ENCODE results near the gene BSX.

The BSX gene

DNA sequence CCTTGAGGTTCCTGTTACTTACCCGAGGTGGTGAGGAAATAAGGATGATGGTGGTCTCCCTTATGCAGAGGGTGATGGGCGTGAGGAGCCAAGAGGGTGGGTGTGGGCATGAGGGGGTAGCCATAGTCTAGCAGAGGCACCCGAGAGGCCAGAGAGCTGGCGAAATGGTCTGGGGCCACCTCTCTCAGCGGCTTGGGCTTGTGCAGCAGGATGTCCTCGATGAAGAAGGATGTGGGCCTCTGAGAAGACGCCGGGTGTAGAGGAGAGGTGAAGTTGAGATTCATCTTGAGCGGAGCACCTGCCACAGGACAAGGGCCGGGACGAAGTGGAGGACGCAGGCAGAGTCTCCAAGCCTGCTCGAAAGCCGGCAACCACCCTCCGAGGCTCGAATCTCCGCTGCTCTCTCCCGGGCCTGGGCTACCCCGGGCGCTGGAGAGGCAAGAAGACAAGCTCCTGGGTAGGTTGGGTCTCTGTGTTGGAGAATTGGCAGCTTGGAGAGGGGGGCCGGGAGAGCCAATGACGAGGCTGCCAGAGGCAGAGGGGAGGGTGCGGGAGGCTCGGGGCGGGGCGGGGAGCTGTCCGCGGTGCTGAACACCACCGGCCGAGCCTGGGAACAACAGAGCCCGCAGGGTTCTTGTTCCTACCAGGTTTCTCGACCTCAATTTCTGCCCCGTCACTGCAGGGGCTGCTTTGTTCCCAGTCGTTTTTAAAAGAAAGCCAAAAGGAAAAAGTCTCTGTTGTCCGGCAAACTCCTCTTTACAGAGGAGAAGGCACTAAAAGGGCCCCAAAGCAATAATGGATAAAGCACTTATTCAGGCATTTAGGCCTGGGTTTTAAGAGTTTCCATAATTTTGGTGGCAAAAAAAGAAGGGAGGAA is at the start of gene BSX:
Gene BSX (minus strand): TSS at position 447 of the 877 bp plus-strand sequence. CDS start 163 bp downstream, at position 284.
- no peak for DNase-seq

DNA sequence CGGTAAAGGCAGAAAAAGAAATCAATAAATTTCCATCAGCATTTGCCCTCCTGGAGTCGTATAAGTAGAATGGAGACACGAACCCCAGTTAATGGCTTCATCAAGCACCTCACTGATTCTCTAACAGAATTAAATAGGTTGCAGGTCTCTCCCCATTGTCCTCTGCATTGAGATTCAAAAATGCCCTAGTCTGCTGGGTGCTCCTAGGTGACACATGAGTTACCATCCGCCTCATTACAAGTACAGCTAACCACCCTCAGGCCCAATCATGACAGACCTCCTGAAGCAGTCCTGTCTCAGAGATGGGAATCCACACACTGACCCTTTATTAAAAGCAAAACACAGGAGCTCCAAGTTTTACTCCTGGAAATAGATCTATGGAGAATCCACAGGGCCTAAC is 48.9 kb upstream of the BSX start:
- no peak for DNase-seq

DNA sequence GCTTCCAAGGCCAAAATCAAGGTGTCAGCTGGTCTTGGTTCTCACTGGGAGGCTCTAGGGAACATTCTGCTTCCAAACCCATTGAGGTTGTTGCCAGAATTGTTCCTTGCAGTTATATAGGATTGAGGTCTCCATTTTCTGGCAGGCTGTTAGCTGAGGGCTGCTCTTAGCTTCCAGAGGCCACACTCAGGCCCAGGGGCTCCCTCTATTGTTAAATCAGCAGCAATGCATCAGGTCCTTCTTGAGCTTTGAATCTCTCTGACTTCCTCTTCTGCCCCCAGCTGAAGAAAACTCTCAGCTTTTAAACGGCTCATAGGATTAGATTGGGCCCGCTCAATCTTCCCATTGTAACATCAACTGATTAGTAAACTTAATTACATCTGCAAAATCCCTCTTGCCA is 39.3 kb upstream of the BSX start:
- DNase-seq, result peak; percentile 55

DNA sequence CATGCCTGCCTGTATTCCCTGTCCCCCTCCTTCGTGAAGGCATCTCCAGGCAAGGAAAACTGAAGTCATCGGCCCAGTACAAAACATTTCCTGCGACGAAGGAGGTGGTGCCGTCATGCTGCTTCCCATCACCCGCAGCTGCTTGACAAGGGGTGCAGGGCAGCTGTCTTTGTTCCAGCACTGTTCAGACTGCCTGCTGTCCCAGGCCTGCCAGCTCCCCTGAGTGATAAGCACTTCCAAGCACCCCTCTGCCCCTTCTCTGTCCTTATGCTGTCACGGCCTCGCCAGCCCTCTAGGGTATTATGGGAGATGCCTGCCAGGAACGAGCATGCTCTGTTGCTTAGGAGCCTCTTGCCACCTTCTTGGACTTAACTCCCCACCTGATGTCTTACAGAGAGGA is 37.1 kb upstream of the BSX start:
- DNase-seq, result no peak

DNA sequence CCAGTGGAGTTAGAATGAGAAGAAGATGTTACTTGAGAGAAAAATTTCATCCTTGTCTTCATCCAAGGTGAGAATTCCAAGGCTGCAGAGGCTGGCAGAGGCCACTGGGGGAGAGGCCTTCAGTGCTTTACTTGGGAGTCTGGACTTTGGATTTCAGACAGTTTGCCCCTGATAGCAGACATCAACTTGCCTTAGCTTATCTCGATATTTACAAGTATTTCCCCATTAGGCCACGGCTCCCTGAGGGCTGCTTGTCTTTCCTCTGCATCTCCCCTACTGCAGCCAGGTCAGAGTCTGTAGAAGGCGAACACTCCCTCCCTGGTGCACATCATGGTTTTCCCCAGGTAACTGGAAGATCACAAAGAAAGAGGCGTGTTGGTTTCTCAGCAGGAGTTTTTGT is 29.9 kb upstream of the BSX start:
- no peak for DNase-seq

DNA sequence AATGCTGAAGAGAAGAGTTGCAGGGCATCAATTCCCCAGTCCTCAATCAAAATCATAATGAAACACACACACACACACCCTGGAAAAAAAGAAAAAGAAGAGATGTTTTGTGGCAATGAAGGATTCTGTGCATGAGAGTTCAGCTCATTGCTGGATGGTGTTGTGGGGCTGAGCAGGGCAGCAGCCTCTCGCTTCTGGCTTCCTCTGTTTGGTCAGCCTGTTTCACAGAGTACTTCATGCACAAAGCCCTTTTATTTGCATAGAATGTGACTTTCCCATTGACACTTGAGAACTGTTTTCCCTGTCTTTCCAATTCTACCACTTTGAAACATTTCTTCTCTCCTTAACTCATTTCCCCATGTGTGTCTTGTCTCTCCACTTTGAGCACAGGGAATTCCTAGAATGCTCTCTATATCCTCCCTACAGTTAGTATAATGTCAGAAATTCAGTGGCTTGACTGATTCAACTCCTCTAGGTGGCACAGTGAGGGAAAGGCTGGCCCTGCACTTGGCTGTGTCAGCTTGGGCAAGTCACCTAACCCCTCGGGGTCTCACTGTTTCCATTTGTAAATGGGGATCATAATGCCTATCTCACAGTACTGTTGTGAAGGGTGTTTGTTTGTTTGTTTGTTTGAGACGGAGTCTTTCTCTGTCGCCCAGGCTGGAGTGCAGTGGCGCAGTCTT is 25.4 kb upstream of the BSX start:
- no peak for DNase-seq

DNA sequence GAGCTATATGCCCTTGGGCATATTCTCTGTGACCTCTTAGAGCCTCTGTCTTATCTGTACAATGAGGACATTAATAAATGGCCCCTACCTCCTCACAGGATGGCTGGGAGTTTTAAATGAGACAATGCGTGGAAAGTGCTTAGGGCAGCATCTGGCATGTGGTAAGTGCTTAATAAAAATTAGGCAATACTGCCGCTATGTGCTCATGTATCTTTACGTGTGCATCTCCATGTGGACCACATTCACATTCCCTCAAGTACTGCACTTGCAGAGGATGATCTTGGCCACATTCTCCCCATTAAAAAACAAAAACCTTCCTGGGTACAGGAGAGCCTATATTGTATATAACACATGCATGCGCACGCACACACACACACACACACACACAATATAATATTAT is 19.1 kb upstream of the BSX start:
- no peak for DNase-seq

DNA sequence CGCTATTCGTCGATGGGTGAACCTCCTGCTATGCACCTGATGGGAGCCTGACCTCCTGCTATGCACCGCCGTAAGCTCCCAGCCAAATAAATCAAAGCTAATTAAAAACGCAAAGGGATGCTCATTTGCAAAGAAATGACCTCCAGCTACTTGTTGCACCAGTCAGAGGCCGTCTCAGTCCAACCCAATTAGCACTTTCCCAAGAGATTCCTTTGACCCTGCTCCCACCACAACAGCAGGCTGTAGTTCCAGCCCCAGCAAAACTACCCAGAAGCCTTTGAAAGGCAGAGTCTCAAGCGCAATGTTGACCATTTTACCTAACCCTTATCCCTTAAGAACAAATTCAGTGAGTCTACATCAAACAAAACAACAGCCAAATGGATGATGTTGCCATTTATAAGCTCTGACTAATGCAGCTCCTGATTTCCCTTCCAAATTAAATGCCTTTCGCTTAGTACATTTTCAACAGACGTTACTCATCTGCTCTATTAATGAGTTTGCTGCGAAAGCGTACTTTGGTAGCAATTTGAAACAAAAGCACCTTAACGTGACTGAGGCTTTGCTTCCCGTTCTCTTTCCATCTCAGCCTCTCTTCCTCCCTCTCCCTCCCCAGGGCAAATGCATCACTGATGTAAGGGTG is 17.2 kb upstream of the BSX start:
- no peak for DNase-seq

DNA sequence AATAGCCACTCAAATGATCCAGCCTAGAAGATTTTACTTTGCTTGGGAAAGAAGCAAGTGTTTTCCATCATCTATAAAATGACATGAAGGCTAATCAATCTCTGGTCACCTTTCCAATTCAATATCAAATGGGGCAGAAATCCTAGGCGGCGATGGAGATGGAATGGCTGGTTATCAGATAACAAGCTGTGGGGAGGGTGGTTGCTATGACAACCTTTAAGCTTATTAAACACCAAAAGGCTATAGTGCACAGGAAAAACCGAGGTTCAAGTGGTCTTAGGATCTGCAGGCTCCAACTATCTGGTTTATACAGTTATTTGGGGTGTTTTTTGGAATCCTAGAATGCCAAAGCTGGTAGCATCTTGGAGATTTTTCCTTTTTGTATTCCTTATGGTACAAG is 13.9 kb upstream of the BSX start:
- DNase-seq, result peak; percentile 4

DNA sequence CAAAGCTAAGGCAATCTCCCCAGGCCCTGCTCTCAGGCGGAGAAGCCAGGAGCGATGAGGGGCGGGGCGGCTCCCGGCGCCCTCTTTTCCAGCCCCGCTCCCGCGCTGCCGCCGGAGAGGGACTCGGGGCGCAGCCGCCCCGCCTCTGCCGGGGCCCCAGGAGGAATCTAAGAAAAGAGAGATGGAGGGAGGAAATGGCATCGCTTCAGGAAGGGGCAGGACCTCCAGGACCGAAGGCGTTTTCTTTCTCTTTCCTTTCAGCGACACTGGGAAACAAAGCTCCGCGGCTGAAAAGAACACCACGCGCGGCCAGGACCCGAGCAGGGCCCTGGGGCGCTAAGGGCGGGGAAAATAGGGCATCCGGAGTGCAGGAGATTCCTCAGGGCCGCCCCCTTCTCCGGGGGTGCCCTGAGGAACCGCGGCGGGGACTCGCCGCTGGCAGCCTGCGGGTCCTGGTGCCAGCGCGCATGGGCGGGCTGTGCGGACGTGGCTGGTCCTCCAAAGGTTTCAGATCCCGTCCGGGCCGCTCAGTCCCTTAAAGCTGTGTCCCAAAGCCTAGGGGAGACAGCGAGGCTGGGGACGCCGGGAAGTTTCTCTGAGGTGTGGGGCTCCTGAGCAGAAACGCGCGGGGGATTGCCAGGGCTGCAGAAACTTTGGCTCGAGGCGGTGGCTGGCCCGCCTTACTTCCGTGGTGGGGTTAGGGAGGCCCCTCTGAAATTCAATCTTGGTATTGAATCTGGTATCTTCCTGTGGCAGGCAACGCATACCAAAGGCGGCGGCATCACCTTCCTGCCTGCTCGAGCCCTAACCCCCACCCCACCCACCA is 2.8 kb upstream of the BSX start:
- peak; percentile 32 for DNase-seq

DNA sequence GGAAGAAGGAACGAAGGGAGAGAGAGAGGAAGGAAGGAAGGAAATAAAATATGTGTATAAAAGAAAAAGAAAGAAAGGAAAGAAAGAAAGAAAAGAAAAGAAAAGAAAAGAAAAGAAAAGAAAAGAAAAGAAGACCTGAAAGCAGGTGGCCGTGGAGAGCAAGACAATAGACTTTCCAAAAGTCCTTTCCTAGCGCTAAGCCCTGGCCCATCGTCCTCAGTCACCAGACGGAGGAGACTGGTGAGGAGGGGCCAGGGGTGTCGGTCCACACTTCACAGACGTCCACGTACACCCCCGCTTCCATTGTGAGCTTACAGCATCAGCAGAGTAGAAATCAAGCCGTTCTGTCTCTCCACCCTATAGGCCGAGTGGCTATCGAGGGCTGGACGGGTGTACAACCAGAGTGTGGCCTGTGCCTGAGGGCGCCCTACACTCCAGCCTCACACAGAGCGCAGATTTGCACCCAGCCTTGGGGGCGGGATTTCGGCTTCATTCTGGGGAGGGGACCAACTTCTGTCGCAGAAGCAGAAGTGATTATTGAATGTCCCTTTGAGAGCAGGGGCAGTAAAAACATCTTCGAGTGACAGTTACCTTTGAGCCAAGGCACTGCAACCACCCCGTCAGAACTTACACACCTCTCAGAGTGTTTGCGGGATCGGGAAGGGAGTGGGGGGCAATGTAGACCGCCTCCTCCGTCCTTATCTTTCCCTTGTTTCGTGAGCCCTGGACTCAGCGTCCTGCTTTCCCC is 2.0 kb upstream of the BSX start:
- no peak for DNase-seq

DNA sequence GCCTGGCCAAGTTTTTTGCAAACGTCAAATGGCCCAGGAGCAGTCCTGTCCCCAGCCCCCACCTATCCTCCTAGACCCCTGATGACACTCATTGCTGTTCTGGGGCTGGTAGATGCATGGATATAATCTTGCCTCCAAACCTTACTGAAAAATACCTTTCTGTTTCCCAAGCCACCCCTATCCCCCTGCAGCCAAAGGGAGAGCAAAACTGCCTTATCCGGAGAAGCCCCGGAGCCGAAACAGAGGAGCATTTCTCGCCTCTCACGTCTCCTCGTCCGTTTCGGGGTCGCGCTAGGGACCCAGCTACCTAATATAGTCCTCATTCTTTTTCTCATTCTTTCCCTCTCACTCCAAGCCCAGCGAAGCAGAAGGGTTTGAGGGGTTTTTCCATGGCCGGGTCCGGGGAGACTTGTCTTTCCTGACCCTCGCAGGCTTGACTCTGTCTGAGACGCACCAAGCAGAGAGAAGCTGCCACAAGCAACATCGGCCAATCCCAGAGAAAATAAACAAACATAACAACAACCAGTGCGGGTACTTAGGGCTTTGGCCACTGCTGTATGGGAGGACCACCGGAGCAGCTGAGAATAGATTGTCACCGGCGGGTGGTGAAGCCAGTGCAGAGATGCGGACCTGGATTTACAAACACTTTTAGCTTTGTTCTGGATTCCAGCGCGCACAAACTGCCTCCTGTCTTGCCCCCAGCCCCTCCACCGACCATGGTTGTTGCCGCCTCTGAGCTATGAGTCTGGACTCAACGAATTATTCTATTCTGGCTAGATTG is 1.6 kb downstream of the BSX start:
- DNase-seq, result no peak

DNA sequence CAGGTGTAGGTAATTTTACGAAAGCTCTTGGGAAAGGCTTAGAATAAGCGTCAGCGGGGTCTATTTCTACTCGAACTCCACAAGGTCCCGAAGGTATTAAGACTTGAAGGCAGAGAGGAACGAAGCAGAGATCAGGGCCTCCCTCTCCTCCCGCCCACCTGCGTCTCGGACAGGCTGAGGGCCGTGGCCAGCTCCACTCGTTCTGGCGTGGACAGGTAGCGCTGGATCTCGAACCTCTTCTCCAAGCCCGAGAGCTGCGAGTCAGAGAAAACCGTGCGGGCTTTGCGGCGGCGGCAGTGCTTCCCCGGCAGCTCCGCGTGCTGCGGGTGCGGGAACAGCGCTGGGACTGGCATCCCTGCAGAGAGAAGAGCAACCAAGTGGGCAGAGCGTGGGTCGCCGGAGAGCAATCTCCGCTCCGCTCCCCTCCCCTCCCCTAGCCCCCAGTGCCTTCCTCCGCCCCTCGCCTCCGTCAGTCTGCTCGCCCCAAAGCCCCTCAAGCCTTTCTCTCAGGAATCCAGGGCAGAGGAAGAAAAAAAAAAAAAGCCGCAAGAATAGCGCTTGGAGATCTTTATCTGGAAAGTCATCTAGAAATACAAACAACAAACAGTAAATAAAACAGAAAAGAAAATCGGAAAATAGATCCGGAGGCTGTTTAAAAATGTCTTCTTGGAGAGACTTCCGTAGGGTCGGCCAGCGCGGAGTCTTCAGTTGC is 2.4 kb downstream of the BSX start:
- DNase-seq, result no peak

DNA sequence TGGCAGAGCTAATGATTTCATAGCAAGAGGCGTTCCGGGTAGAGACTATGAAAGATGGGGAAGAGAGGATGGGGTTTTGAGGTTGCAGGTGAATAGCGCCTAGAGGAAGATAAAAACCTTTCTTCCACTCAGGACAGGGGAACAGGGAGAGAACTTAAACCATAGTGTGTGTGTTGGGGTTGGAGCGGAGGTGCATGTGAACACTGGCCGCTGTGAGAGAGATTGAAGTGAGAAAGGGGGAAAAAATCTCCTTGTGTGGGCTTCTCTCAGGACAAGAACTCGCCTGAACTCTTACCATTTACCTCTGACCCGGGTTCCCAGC is 3.4 kb downstream of the BSX start:
- DNase-seq, result no peak

DNA sequence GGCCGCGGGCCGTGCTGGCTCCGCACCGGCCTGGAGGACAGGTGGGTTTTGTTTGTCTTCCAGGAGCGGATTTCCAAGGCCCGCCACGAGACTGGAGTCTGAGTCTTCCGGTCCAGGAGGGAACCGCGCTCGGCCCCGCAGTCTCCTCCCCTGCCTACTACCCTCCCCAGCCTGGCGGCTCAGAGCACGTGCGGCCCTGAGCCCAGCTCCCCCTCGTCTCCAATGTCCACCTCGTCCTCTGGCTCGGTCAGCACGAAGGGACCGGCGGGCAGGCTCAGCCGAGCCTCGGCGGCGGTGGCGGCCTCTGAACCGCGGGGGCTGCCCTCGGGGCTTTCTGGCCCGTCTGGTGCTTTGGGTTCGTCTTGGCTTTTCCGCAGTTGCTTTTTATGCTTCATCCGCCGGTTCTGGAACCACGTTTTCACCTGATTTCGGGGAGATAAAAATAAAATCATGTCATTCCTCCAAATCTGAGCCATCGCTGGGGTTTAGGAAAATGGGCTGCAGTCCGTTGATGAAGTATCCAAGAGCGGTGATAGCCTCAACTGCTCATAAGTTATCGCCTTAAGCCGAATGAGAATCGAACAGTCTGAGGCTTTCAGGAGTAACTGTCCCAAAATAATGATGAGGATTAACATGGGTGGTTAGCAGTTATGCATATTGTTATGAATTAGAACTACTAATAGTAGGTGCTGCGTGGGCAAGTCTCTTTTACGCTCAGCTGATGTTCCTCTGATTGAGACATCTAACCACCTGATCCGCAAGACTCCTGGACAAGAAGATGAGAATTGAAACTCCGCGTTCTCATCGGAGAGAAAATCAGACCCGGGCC is 4.0 kb downstream of the BSX start:
- DNase-seq, result peak; percentile 20

DNA sequence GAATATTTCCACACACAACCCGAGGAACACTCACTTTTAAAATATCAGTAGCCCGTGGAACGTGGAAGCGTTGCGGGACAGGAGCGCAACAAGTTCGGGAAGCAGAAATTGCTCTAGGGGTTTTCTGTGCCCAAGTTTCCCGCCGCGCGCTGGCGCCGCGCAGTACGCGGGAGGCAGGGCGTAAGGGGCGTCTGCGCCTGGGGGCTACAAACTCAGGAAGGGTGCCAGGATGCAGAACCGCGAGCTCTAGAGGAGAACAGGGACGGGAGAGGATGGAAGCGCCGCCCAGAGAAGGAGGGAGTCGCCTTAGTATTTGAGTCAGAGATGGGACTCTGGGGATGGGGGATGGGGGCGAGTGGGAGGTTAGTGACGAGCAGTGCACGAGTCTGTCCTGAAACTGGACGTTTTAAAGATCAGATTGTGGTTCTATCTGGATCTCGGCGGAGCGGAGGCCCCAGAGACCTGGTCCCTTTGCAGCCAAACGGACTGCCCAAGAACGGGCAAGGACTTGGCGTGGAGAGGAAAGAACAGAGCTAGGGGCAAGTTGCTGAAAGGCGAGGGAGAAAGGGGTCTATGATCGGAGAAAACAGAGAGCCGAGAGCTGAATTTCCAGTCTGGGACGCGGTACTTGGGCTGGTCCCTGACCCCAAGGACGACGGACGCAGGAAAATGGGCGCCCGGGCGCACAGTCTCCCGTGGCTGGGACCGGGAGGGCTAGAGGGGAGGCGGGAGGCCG is 4.7 kb downstream of the BSX start:
- peak; percentile 5 for DNase-seq

DNA sequence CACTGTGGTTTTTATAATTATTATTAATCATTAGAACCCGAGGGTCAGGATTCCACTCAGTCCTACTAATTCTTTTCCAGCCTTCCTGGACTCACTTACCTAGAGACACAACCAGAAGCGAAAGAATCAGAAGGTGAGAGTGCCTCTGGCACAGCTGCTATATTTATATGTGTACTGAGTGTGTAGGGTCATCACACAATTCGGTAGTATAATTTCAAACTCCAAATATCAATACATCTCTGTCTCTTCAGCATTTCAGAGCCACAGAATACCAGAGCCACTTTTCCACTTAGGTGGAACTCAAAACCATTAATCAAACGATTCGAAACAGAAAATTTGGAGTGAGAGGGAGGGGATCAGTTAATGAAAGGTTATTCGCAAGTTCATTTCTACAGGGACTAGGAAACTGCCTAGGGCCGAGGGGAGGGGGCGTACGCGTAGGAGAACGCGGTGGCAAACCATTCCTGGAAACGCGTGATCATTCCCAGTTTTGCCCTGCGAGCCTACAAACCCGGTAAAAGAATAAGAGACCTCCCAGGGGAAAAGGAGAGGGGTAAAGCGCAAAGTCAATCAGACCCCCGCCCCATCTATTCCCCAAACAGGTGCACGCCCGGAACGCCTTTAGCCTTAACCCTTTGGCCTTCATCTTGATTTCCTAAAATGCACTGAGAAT is 5.4 kb downstream of the BSX start:
- no peak for DNase-seq

DNA sequence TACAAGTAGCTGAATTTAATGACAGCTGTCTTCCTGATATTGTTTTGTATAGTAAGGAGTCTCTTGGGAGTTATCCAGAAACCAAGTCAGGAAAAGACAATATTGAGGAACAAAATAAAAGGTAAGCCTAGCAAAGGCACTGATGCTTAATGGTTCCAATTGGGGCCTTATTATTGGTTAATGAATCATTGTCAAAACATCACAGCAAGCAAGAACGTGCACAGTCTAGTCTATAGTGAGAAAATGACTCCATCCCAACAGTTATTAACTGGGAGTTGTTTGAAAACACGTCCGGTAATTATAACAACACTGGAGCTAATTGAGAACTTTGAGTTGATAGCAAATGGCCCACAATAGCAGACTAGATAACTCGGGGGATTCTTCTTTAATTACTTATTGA is 17.7 kb downstream of the BSX start:
- no peak for DNase-seq

DNA sequence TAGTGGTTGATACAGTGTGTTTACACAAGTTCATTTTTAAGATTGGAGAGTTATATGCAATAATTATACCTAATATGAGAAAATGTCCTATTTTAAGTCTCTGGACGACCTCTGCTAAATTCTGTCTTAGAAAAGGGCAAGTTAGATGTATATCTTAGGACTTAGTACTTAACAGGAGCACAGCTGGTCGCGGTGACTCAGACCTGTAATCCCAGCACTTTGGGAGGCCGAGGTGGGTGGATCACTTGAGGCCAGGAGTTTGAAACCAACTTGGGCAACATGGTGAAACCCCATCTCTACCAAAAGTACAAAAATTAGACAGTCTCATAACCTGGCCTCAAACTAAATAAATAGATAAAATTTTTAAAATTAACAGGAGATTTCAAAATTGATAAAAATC is 27.2 kb downstream of the BSX start:
- DNase-seq, result no peak
